Colonic mucosa (tissue), 4 donors: ENCODE measurements around the gene TRRAP. TPM values are rescaled to one million over a fixed set of nuclear protein-coding genes. Genes with fewer than 3 reads are reported as not detected.

ENCODE experiments used
- DNase-seq: peaks from one replicate; pipeline ENCODE4 v3.0.0-alpha.2; 2020
- H3K27ac ChIP-seq: fragments of 200-600 bp; one replicate; pipeline ENCODE4 v1.8.0; 2021
- H3K27me3 ChIP-seq: fragments of 200-600 bp; one replicate; pipeline ENCODE4 v1.8.0; 2021
- H3K36me3 ChIP-seq: fragments of 200-600 bp; one replicate; pipeline ENCODE4 v1.8.0; 2021
- H3K4me1 ChIP-seq: fragments of 200-600 bp; one replicate; pipeline ENCODE4 v1.8.0; 2021; ENCODE audit warnings: mild to moderate bottlenecking
- H3K4me3 ChIP-seq: fragments of 200-600 bp; one replicate; pipeline ENCODE4 v1.8.0; 2021
- H3K9ac ChIP-seq, 2 donors: one replicate each; pipeline ENCODE4 v1.7.0; 2013; ENCODE audit warnings: control low read depth in 2 of 2, low read depth in 2 of 2, low read length in 2 of 2
- H3K9me3 ChIP-seq: fragments of 200-600 bp; one replicate; pipeline ENCODE4 v1.8.0; 2021
- intact Hi-C: fragments of 100-400 bp; cut with DNase I; formaldehyde crosslinking; loops from one replicate; pipeline ENCODE4 v1.14.1; 2022
- microRNA-seq: library from miRNA; unstranded; fragments of <30 nt; microRNA quantifications from one replicate; pipeline ENCODE4, GENCODE V29; 2019
- total RNA-seq, 2 donors: library from RNA; stranded (reverse); fragmentation: NEBNext Ultra II Directional in 1 of 2; extraction: Animal tissue kit (Norgen Biotek cat#: 25700) in 1 of 2; gene quantifications; one replicate each; pipeline ENCODE4 v1.2.1, GENCODE V29; 2021
- TF ChIP-seq, protein P1 (sequence below): fragments of 200-600 bp; IDR thresholded peaks from one replicate; pipeline ENCODE4 v1.8.0; 2022; ENCODE audit warnings: antibody characterized with exemption, mild to moderate bottlenecking
- donor health status: healthy.
- donor health status: DM: no; HTN: no; CAD: no.
- donor health status: DM: no; HTN: no; CAD: no.

The TRRAP gene
- total RNA-seq, 2 donors from 2014 or later = 33.3 to 39.4 TPM

DNA sequence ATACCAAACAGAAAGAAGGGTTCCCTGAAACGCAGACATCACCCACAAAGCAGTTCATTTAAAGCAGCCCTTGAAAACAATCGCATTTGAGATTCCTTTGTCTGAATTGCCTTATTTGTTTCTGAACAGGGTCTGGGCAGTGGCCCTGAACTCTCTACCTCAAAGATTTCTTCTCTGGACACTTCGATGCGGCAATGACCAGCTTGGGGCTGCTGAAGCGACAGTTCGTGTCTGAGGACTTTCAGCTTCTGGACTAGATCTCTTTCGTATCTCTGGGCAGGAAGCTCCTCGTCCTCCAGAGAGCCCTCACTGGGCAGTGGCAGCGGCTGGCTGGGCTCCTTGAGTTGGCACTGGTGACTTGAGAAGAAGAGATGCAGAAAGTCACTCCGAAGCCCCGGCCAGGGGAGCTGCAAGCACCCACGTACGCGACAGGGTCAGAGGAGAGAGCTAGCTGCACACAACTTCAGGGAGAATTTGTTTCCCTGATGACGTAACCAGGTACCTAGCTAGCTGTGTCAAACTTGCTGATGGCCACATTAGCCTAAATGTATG lies 169.3 kb downstream of the TRRAP start:
- no peaks in the 10 kb centered on the region for H3K27me3 ChIP-seq
- intact Hi-C loops = loop anchor here (10.0 kb wide), 1 partner anchor 97 kb away; the partner anchor contains the start of gene SMURF1
- no peak overlapping the region for H3K9ac ChIP-seq
- H3K4me1 ChIP-seq = no peaks in the 10 kb centered on the region
- no peak overlapping the region for H3K27ac ChIP-seq
- no peaks in the 10 kb centered on the region for H3K9me3 ChIP-seq
- peaks cover 6% of the 10 kb centered on the region for H3K36me3 ChIP-seq
- TF ChIP-seq, protein P1, sequence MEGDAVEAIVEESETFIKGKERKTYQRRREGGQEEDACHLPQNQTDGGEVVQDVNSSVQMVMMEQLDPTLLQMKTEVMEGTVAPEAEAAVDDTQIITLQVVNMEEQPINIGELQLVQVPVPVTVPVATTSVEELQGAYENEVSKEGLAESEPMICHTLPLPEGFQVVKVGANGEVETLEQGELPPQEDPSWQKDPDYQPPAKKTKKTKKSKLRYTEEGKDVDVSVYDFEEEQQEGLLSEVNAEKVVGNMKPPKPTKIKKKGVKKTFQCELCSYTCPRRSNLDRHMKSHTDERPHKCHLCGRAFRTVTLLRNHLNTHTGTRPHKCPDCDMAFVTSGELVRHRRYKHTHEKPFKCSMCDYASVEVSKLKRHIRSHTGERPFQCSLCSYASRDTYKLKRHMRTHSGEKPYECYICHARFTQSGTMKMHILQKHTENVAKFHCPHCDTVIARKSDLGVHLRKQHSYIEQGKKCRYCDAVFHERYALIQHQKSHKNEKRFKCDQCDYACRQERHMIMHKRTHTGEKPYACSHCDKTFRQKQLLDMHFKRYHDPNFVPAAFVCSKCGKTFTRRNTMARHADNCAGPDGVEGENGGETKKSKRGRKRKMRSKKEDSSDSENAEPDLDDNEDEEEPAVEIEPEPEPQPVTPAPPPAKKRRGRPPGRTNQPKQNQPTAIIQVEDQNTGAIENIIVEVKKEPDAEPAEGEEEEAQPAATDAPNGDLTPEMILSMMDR = no peak
- DNase-seq = no peak
- no peak overlapping the region for H3K4me3 ChIP-seq

DNA sequence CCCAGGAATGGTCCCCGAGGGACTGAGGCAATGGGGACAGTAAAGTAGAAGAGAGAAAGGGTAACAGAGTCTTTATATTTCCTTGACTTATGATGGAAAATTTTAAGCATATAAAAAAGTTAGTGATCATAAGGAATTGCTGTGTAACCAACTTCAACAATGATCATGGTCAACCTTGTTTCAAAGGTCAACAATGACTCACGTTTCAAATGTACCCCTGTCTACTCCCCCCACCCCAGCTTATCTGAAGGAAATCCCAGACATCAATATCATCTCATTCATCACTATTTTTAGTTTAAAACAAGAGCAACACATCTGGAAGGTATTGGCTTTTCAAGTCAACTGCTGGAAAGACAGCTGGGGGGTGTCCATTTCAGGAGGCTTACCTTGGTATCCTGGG lies 172.6 kb downstream of the TRRAP start:
- TF ChIP-seq, protein P1 = no peak
- H3K9me3 ChIP-seq = no peaks in the 10 kb centered on the region
- intact Hi-C loops = no loop called here
- H3K9ac ChIP-seq = no peak overlapping the region
- no peak for DNase-seq
- no peak overlapping the region for H3K27ac ChIP-seq
- no peaks in the 10 kb centered on the region for H3K4me1 ChIP-seq
- H3K36me3 ChIP-seq = peaks cover 10% of the 10 kb centered on the region
- no peaks in the 10 kb centered on the region for H3K27me3 ChIP-seq
- no peak overlapping the region for H3K4me3 ChIP-seq

DNA sequence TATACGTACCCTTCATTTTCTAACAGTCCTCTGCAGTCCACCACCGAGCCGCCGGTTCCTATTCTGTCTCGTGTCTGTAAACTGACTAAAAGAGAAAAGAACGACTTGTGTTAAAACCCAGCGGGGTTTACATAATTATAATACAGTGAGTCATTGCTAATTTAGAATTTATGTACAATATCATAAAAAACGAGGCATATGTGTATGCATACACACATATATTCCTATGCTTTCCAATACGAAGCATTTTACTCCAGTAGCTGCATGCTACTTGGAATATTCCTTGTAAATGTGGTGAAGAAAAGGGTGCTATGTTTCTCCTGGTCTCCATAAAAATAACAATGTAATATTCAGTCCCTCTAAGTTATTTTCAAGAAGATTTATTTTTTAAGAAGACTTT lies 176.4 kb downstream of the TRRAP start:
- Histone ChIP-seq H3K27ac (no peak overlapping the region), H3K9ac (no peak overlapping the region), H3K4me3 (no peak overlapping the region), H3K27me3 (no peaks in the 10 kb centered on the region), H3K9me3 (no peaks in the 10 kb centered on the region), H3K36me3 (peaks cover 4% of the 10 kb centered on the region), H3K4me1 (no peaks in the 10 kb centered on the region)
- TF ChIP-seq, protein P1 = no peak
- DNase-seq = no peak
- intact Hi-C loops = no loop called here

DNA sequence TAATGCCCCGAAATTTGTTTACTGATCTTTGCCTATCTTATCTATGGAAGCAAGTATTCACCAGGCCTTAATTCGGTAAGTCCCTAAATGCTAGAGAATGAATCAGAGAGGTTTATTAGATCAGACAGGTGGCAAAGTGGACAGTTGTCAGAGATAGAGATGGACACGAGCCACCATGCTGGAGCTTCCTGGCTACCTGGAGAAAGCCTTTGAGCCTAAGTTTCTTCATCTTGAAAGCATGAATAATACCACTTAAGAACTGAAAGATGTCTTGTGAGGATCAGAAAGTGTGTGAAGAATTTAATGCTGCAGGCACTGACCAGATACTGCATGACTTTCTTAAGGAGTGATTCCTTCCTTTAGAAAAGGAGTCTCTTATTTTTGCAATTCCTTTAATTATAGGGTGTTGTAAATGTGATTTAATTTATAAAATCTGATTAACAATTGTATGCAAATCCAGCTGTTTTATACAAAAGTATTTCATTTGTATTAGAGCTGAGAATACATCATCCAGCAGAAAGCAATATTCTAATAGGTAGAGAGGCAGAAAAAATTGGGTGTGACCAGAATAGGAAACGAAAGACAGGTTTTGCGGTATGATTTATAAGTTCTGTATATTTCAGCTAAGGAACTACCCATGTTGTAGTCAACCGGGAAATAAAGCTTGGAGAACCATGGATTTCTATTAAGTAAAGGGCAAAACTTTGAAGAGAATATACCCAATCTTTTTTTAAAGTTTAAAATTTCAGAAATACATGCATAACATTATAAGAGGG lies 182.9 kb downstream of the TRRAP start:
- no peak for DNase-seq
- H3K27me3 ChIP-seq = no peaks in the 10 kb centered on the region
- TF ChIP-seq, protein P1 = no peak
- H3K4me1 ChIP-seq = no peaks in the 10 kb centered on the region
- H3K4me3 ChIP-seq = no peak overlapping the region
- no peak overlapping the region for H3K27ac ChIP-seq
- no peaks in the 10 kb centered on the region for H3K36me3 ChIP-seq
- no peak overlapping the region for H3K9ac ChIP-seq
- no peaks in the 10 kb centered on the region for H3K9me3 ChIP-seq
- intact Hi-C loops = no loop called here

Small RNA genes within 50 kb of the gene (microRNA-seq; reads per million reads assigned to microRNA genes)
- not detected for gene MIR3609

Other genes starting within 250 kb of the TRRAP start
- gene TMEM130, start 8.5 kb upstream of the TRRAP start, total RNA-seq = 1 to 10 TPM in 1 of 2 donors, under 1 TPM in 1; 0.12 to 1.5 TPM